Activated naive CD4-positive, alpha-beta T cell treated with anti-CD3 and anti-CD28 coated beads, Interleukin-2, amount 50 U/mL, for 24 hours (primary cell): ENCODE measurements around the gene TAL1.

Experiments
- H3K27ac Mint-ChIP-seq: one replicate; pipeline ENCODE4 v1.8.0; 2021; ENCODE audit warnings: mild to moderate bottlenecking, mixed read lengths
- H3K27me3 Mint-ChIP-seq: one replicate; pipeline ENCODE4 v1.8.0; 2021; ENCODE audit warnings: mixed read lengths
- H3K36me3 Mint-ChIP-seq: one replicate; pipeline ENCODE4 v1.8.0; 2021; ENCODE audit warnings: mixed read lengths
- H3K4me1 Mint-ChIP-seq: one replicate; pipeline ENCODE4 v1.8.0; 2021; ENCODE audit warnings: mixed read lengths
- H3K4me3 Mint-ChIP-seq: one replicate; pipeline ENCODE4 v1.8.0; 2021; ENCODE audit warnings: mild to moderate bottlenecking, mixed read lengths
- H3K9me3 Mint-ChIP-seq: one replicate; pipeline ENCODE4 v1.8.0; 2021; ENCODE audit warnings: mixed read lengths

The TAL1 gene

GRCh38 chr1:47188791-47189785 is 42.9 kb downstream of the TAL1 start:
- Mint-ChIP-seq H3K36me3 (no peaks in the 10 kb centered on the region), H3K27me3 (peaks cover 1% of the 10 kb centered on the region), H3K4me1 (no peaks in the 10 kb centered on the region), H3K27ac (no peak overlapping the region), H3K9me3 (no peaks in the 10 kb centered on the region), H3K4me3 (no peak overlapping the region)

- Mint-ChIP-seq H3K36me3 (no peaks in the 10 kb centered on the region), H3K27me3 (peaks cover 4% of the 10 kb centered on the region), H3K9me3 (no peaks in the 10 kb centered on the region), H3K27ac (no peak overlapping the region), H3K4me1 (no peaks in the 10 kb centered on the region), H3K4me3 (no peak overlapping the region)
Measured at GRCh38 chr1:47187926-47188250, 44.1 kb downstream of the TAL1 start.

GRCh38 chr1:47187231-47187925 is 44.6 kb downstream of the TAL1 start:
- no peaks in the 10 kb centered on the region for H3K9me3 Mint-ChIP-seq
- H3K36me3 Mint-ChIP-seq: no peaks in the 10 kb centered on the region
- H3K4me1 Mint-ChIP-seq: no peaks in the 10 kb centered on the region
- no peak overlapping the region for H3K4me3 Mint-ChIP-seq
- H3K27ac Mint-ChIP-seq: no peak overlapping the region
- H3K27me3 Mint-ChIP-seq: peaks cover 4% of the 10 kb centered on the region

DNA sequence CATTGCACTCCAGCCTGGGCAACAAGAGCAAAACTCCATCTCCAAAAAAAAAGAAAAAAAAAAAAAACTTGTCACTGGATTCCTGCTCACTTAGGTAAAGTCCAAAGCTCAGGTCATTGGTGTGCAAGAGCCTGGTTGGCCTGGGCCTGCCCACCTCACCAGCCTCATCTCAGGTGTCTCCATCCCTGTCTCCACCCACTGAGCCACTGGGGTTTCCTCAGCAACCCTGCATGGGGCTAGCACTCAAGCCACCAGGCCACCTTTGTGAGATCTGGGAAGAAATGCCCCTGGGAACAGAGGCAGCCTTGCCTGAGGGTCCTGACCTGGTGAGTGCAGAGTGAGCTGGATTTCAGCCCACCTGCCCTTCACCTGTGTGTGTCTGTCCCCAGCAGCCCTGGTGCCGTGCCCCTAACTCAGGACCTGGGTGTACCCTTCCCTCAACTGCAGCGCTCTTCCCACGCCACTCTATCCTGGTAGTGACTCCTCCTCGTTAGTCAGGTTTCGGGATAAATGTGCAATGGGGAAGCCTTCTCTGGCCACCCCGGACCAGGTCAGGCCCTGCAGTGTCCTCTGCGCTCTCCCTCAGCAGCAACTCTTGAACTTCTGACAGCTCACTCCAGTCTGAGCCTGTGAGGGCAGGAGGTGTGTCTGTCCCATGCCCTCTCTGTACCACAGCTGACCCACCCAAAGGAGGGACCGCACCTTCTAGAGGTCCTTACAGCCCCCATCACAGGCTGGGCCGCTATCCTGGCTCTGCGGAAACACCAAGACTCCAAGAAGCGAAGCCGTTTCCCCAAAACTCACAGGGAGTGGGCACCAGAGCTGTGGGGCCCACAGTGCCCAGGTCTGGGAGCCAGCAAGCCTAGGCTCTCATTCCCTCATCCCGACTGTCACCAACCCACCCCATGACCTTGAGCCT is 45.5 kb downstream of the TAL1 start:
- Mint-ChIP-seq H3K36me3 (no peaks in the 10 kb centered on the region), H3K4me1 (no peaks in the 10 kb centered on the region), H3K4me3 (no peak overlapping the region), H3K27ac (no peak overlapping the region), H3K27me3 (peaks cover 4% of the 10 kb centered on the region), H3K9me3 (no peaks in the 10 kb centered on the region)

- H3K36me3 Mint-ChIP-seq: no peaks in the 10 kb centered on the region
- H3K27me3 Mint-ChIP-seq: peaks cover 12% of the 10 kb centered on the region
- H3K27ac Mint-ChIP-seq: peak overlapping the region; percentile 43
- no peak overlapping the region for H3K4me3 Mint-ChIP-seq
- no peaks in the 10 kb centered on the region for H3K4me1 Mint-ChIP-seq
- H3K9me3 Mint-ChIP-seq: no peaks in the 10 kb centered on the region
Measured at GRCh38 chr1:47184822-47185677, 47.0 kb downstream of the TAL1 start.

DNA sequence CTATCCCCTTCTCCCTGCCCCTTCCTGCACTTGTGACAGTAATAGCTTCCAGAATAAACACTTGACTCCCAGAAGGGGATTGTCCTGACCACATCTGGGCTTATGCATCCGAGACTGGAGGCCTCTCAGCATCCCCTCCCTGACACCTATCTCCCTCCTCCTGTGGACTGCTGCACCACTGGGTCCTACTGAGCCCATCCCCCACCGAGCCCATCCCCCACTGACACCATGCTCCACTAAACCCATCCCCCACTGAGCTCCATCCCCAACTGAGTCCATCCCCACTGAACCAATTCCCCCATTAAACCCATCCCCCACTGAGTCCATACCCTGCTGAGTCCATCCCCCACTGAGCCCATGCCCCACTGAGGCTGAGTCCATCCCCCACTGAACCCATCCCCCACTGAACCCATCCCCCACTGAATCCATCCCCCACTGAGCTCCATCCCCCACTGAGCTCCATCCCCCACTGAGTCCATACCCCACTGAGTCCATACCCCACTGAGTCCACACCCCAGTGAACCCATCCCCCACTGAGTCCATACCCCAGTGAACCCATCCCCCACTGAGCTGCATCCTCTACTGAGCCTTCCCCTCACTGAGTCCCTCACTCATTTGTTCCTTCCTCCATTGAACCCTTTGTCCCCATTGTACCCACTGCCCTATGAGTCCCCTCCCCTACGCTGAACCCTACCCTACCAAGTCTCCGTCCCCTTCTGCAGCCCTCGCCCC is 47.8 kb downstream of the TAL1 start:
- Mint-ChIP-seq H3K27ac (no peak overlapping the region), H3K4me1 (peaks cover 5% of the 10 kb centered on the region), H3K27me3 (peaks cover 15% of the 10 kb centered on the region), H3K36me3 (no peaks in the 10 kb centered on the region), H3K4me3 (no peak overlapping the region), H3K9me3 (no peaks in the 10 kb centered on the region)

- no peaks in the 10 kb centered on the region for H3K9me3 Mint-ChIP-seq
- H3K27me3 Mint-ChIP-seq: peaks cover 20% of the 10 kb centered on the region
- H3K36me3 Mint-ChIP-seq: no peaks in the 10 kb centered on the region
- no peak overlapping the region for H3K4me3 Mint-ChIP-seq
- H3K4me1 Mint-ChIP-seq: peaks cover 11% of the 10 kb centered on the region
- H3K27ac Mint-ChIP-seq: peak overlapping the region; percentile 23
Measured at GRCh38 chr1:47183308-47184089, 48.5 kb downstream of the TAL1 start.

GRCh38 chr1:47182676-47183235 is 49.3 kb downstream of the TAL1 start:
- H3K9me3 Mint-ChIP-seq: no peaks in the 10 kb centered on the region
- H3K36me3 Mint-ChIP-seq: no peaks in the 10 kb centered on the region
- H3K27me3 Mint-ChIP-seq: peaks cover 20% of the 10 kb centered on the region
- no peak overlapping the region for H3K4me3 Mint-ChIP-seq
- peaks cover 11% of the 10 kb centered on the region for H3K4me1 Mint-ChIP-seq
- H3K27ac Mint-ChIP-seq: no peak overlapping the region

DNA sequence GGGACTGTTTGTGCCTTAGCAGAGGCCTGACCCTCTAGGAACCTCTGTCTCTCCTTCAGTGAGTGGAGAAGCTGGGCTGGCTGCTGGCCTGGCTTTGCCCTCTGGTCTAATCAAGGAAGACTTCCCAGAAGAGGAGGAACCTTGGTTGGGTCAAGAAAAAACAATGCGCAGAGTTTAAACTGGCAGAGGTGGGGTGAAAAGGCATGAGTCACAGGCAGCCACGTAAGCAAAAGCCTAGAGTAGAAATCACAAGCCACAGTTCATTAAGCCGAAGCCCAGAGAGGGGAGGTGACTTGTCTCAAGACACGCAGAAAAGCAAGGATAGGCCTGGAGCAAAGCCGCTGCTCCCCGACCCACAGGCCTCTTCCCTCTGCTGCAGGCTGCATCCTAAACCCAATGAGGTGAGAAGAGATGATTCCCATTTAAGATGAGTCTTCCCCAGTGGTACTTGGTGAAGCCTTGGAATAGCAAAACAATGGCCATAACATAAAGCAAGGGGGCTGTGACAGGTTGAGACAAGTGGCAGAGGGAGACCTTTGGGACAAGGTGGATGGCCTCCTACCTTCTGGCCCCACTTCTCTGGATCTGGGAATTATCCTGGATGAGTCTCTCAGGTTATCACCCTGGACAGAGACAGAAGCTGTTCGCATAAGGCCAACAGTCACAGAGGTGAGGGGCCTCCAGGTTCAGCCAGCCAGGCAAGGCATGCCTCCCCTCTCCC is 49.9 kb downstream of the TAL1 start:
- Mint-ChIP-seq H3K9me3 (no peaks in the 10 kb centered on the region), H3K36me3 (no peaks in the 10 kb centered on the region), H3K4me1 (peaks cover 11% of the 10 kb centered on the region), H3K4me3 (no peak overlapping the region), H3K27ac (no peak overlapping the region), H3K27me3 (peaks cover 20% of the 10 kb centered on the region)

- Mint-ChIP-seq H3K4me3 (no peak overlapping the region), H3K9me3 (no peaks in the 10 kb centered on the region), H3K27me3 (peaks cover 22% of the 10 kb centered on the region), H3K36me3 (no peaks in the 10 kb centered on the region), H3K27ac (no peak overlapping the region), H3K4me1 (peaks cover 11% of the 10 kb centered on the region)
Measured at GRCh38 chr1:47181095-47181954, 50.7 kb downstream of the TAL1 start.

DNA sequence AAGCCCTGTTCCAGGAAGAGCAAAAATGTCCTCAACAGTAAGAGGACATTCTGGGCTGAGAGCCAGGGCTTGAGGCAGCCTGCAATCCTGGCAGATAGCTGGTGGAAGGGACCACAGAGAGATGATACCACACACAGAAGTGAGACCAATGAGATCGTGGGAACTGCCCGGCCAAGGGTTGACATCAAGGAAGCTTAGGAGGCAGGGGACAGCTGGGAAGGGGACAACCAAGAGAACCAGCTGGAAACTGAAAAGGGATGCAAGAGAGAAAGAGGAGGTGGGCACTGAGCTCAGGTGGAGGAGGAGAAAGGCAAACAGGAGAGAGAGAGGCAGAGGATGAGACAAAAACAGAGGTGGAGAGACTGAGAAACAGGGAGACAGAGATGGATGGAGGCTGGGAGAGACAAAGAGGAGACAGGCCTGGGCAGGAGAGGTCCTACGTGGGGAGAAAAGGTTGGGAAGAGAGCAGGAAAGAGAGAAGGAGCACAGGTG is 51.4 kb downstream of the TAL1 start:
- H3K27ac Mint-ChIP-seq: no peak overlapping the region
- H3K4me3 Mint-ChIP-seq: no peak overlapping the region
- H3K27me3 Mint-ChIP-seq: peaks cover 22% of the 10 kb centered on the region
- no peaks in the 10 kb centered on the region for H3K36me3 Mint-ChIP-seq
- H3K9me3 Mint-ChIP-seq: no peaks in the 10 kb centered on the region
- H3K4me1 Mint-ChIP-seq: peaks cover 11% of the 10 kb centered on the region

DNA sequence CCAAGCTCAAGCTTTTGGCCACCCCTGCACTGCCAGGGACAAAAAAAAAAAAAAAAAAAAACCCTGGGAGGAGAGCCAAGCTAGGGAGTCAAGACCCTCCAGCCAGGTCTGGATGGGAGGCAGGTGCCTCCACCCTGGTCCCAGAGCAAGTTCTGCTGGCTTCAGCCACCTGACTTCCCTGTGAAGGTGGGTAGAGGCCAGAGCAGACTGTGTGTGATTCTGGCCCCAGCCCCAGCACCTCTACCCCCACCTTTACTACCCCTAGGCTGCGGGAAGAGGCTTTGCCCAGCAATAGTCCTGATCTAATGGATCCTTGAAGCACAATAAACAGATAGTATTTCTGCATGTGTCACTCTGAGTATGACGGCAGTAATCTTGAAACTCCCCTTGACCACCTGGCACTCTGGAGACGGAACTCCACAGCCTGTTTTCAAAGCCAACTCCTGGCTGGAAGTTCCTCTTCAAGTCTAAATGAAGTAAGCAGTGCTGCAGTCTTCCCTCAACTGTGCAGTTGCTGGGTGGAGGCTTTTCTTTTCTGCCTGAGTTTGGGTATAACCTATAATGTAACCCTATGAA is 51.9 kb downstream of the TAL1 start:
- no peaks in the 10 kb centered on the region for H3K36me3 Mint-ChIP-seq
- H3K27ac Mint-ChIP-seq: no peak overlapping the region
- no peak overlapping the region for H3K4me3 Mint-ChIP-seq
- no peaks in the 10 kb centered on the region for H3K9me3 Mint-ChIP-seq
- H3K27me3 Mint-ChIP-seq: peaks cover 22% of the 10 kb centered on the region
- peaks cover 11% of the 10 kb centered on the region for H3K4me1 Mint-ChIP-seq
